HepG2 (cell line): ENCODE measurements around the gene LTC4S. TPM values are rescaled to one million over a fixed set of nuclear protein-coding genes. Genes with fewer than 3 reads are reported as not detected.

Experiments
- ATAC-seq: fragments of 200-7000 bp; cut with Tn5 transposase; 3 replicates; pipeline ENCODE4 v1.9.1; 2020; ENCODE audit warnings: mild to moderate bottlenecking, moderate library complexity
- BruUV-seq: library from RNA; stranded (reverse); fragments of 400-500 nt; replicated peaks from 2 replicates; lab custom pipeline; 2021; lab: Mats Ljungman, UMichigan
- CTCF ChIA-PET: fragments of 300-600 bp; formaldehyde crosslinking; extraction: SDS; loops from one replicate; lab custom pipeline; 2021; ENCODE audit warnings: low total read pairs, inconsistent platforms, low intra/inter-chr PET ratio; lab: Yijun Ruan, JAX
- POLR2A ChIA-PET: fragments of 350-600 bp; sonication (Branson Sonifier 250); formaldehyde crosslinking; loops from one replicate; lab custom pipeline; 2020; ENCODE audit warnings: antibody characterized with exemption, inconsistent platforms; lab: Yijun Ruan, JAX
- DNase-seq: peaks from one replicate; pipeline ENCODE4 v3.0.0-alpha.2; 2015; ENCODE audit warnings: low spot score
- FAIRE-seq: peaks from 3 replicates; lab custom pipeline; 2011; peaks lifted over from hg19 to GRCh38; lab: Jason Lieb, UNC
- H2AFZ ChIP-seq: one replicate; pipeline ENCODE4 v1.6.1; 2011; ENCODE audit warnings: low read length, inconsistent platforms
- H3K27ac ChIP-seq: fragments of 300-600 bp; 3 replicates; pipeline ENCODE4 v1.8.0; 2011; ENCODE audit warnings: mixed run types, mild to moderate bottlenecking, mixed read lengths, low read length, inconsistent platforms; ENCODE audit not compliant: insufficient read depth; ENCODE audit errors: extremely low read length
- H3K27me3 ChIP-seq, 2 experiments: fragments of 200-600 bp in 1 of 2; 2 replicates in 1 of 2; 3 replicates in 1 of 2; pipeline versions ENCODE4 v1.6.0 to v1.8.0; 2011; ENCODE audit warnings: low read length in 2 of 2, mild to moderate bottlenecking in 2 of 2, moderate library complexity in 2 of 2, inconsistent platforms in 1 of 2; ENCODE audit not compliant: insufficient read depth in 2 of 2, control insufficient read depth in 1 of 2
- H3K36me3 ChIP-seq, 2 experiments: fragments of 200-600 bp in 1 of 2; replicated peaks in 1 of 2; 2 replicates in 1 of 2; 3 replicates in 1 of 2; pipeline versions ENCODE4 v1.5.1 to v1.8.0; 2011; ENCODE audit warnings: low read length in 2 of 2, inconsistent platforms in 1 of 2; ENCODE audit not compliant: insufficient read depth in 2 of 2, control insufficient read depth in 1 of 2
- H3K4me1 ChIP-seq: 2 replicates; pipeline ENCODE4 v1.5.1; 2012; ENCODE audit warnings: low read length, inconsistent platforms; ENCODE audit not compliant: insufficient read depth
- H3K4me2 ChIP-seq: 2 replicates; pipeline ENCODE4 v1.6.0; 2011; ENCODE audit warnings: low read depth, low read length, inconsistent platforms
- H3K4me3 ChIP-seq, 3 experiments: fragments of 200-600 bp in 1 of 3; sonication (generic), shearing (Covaris generic) in 1 of 3; replicated peaks in 1 of 3; 2 replicates each; pipeline ENCODE4 v1.5.1; 2011 to 2016; ENCODE audit warnings: low read length in 3 of 3, inconsistent platforms in 2 of 3, low read depth in 2 of 3, mild to moderate bottlenecking in 2 of 3, control low read depth in 1 of 3, mixed read lengths in 1 of 3; ENCODE audit not compliant: insufficient read depth in 1 of 3
- H3K79me2 ChIP-seq: one replicate; pipeline ENCODE4 v1.6.1; 2011; ENCODE audit warnings: low read length, inconsistent platforms; ENCODE audit not compliant: insufficient read depth
- H3K9ac ChIP-seq: 2 replicates; pipeline ENCODE4 v1.6.0; 2011; ENCODE audit warnings: mild to moderate bottlenecking, low read depth, low read length, inconsistent platforms; ENCODE audit not compliant: insufficient read depth
- H3K9me3 ChIP-seq: 2 replicates; pipeline ENCODE4 v1.5.1; 2012; ENCODE audit warnings: mild to moderate bottlenecking, low read length
- H4K20me1 ChIP-seq: 2 replicates; pipeline ENCODE4 v1.6.0; 2011; ENCODE audit warnings: inconsistent platforms, mild to moderate bottlenecking, low read length, moderate library complexity; ENCODE audit not compliant: insufficient read depth
- DNMT3B ChIP-seq: conservative IDR thresholded peaks from 2 replicates; pipeline ENCODE4 v1.6.1; 2016; ENCODE audit warnings: missing biosample characterization, control low read depth
- KDM5A ChIP-seq: fragments of 200-600 bp; sonication (generic); IDR thresholded peaks from 2 replicates; pipeline ENCODE4 v1.7.0; 2018; ENCODE audit warnings: antibody characterized with exemption, mild to moderate bottlenecking, low read length, borderline replicate concordance
- RORA ChIP-seq: sonication (generic); formaldehyde crosslinking; IDR thresholded peaks from 2 replicates; pipeline ENCODE4 v1.5.0; 2020; ENCODE audit warnings: mild to moderate bottlenecking, missing genetic modification reagents, moderate library complexity
- SALL2 ChIP-seq: sonication (generic); formaldehyde crosslinking; IDR thresholded peaks from 2 replicates; pipeline ENCODE4 v1.8.1; 2023; ENCODE audit warnings: mild to moderate bottlenecking, missing genetic modification reagents, inconsistent platforms
- ZFP41 ChIP-seq: sonication (generic); formaldehyde crosslinking; IDR thresholded peaks from 2 replicates; pipeline ENCODE4 v1.4.0; 2020; ENCODE audit warnings: mild to moderate bottlenecking, missing genetic modification reagents, borderline replicate concordance
- ZFY ChIP-seq: sonication (generic); formaldehyde crosslinking; IDR thresholded peaks from 2 replicates; pipeline ENCODE4 v1.4.0; 2020; ENCODE audit warnings: missing genetic modification reagents
- ZNF329 ChIP-seq: sonication (generic); formaldehyde crosslinking; IDR thresholded peaks from 2 replicates; pipeline ENCODE4 v1.9.0; 2021; ENCODE audit warnings: low read depth, mild to moderate bottlenecking, missing genetic modification reagents
- WGBS: methylation state at CpG from one replicate; pipeline ENCODE4 v1.1.6; 2017; ENCODE audit warnings: low lambda C conversion rate; 5-methylcytosine and 5-hydroxymethylcytosine counted together
- in situ Hi-C: cut with HindIII; loops from 2 replicates; pipeline ENCODE4 v1.10.0; 2017; ENCODE audit warnings: low pct_unique_long_range_greater_than_20kb; ENCODE audit not compliant: extremely low pct_ligation_motif_present
- intact Hi-C: fragments of 100-400 bp; cut with micrococcal nuclease; formaldehyde crosslinking; loops from one replicate; pipeline ENCODE4 v1.10.0; 2022; ENCODE audit not compliant: unreplicated experiment
- polyA plus RNA-seq, 8 experiments: library from polyadenylated mRNA; depleted of rRNA in 3 of 8; stranded (reverse) in 7 of 8; unstranded in 1 of 8; fragments of >200 nt; fragmentation: Illumina TruSeq in 4 of 8; extraction: Trizol in 4 of 8; gene quantifications; 2 replicates each; pipeline versions ENCODE4 v1.2.1 to v1.2.3, GENCODE V29; 2011 to 2016; ENCODE audit warnings: low read depth in 4 of 8, missing spikeins in 1 of 8, mixed read lengths in 1 of 8; ENCODE audit not compliant: insufficient read depth in 1 of 8
- total RNA-seq, 5 experiments: library from RNA; depleted of rRNA; stranded (reverse); fragments of >200 nt; fragmentation: Illumina TruSeq; extraction: Trizol; gene quantifications; 2 replicates each; pipeline ENCODE4 v1.2.3, GENCODE V29; 2016; ENCODE audit warnings: low read depth in 1 of 5
- TF ChIP-seq, protein P1 (sequence below): sonication (generic); formaldehyde crosslinking; IDR thresholded peaks from 2 replicates; pipeline ENCODE4 v1.9.0; 2021; ENCODE audit warnings: missing genetic modification reagents, borderline replicate concordance
- TF ChIP-seq, protein P2 (sequence below): sonication (generic); formaldehyde crosslinking; IDR thresholded peaks from 2 replicates; pipeline ENCODE4 v1.8.0; 2022; ENCODE audit warnings: mild to moderate bottlenecking, missing genetic modification reagents, moderate library complexity

The LTC4S gene
- total and polyA plus RNA-seq, 2 of the 13 experiments (the other 11 are each of a cell fraction or from before 2014, with no cell fraction given) = 0.35 TPM; not detected in 1

DNA sequence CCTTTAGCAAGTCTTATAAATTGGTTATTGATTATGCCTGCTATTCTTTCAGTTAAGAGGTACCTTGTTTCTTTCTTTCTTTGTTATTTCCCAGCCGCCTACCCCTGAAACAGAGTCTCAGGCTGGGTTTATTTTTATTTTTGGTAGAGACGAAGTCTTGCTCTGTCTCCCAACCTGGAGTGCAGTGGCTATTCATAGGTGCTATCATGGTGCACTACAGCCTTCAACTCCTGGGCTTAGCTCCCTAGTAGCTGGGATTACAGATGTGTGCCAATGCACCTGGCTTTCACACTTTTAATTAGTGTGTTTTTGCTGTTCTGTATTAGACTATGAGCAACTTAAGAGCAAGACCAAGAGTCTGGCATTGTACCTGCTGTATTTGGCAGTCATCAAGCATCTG lies 46.9 kb upstream of the LTC4S start:
- Histone ChIP-seq H3K4me3 (no peak overlapping the region), H3K36me3 (peaks cover 3 to 19% of the 10 kb centered on the region in 2 experiments; a peak in 3 of 5 replicates), H3K9ac (no peak overlapping the region), H3K4me2 (no peak overlapping the region), H3K9me3 (no peaks in the 10 kb centered on the region), H2AFZ (no peak overlapping the region), H3K27me3 (no peaks in the 10 kb centered on the region), H3K4me1 (no peaks in the 10 kb centered on the region), H3K27ac (no peak overlapping the region), H4K20me1 (no peaks in the 10 kb centered on the region; the same call in 1 of the 2 replicates), H3K79me2 (peaks cover 79% of the 10 kb centered on the region)
- in situ Hi-C loops = no loop called here
- WGBS = 96% methylated on average over 2 of the region's 2 CpGs
- TF ChIP-seq, protein P1, sequence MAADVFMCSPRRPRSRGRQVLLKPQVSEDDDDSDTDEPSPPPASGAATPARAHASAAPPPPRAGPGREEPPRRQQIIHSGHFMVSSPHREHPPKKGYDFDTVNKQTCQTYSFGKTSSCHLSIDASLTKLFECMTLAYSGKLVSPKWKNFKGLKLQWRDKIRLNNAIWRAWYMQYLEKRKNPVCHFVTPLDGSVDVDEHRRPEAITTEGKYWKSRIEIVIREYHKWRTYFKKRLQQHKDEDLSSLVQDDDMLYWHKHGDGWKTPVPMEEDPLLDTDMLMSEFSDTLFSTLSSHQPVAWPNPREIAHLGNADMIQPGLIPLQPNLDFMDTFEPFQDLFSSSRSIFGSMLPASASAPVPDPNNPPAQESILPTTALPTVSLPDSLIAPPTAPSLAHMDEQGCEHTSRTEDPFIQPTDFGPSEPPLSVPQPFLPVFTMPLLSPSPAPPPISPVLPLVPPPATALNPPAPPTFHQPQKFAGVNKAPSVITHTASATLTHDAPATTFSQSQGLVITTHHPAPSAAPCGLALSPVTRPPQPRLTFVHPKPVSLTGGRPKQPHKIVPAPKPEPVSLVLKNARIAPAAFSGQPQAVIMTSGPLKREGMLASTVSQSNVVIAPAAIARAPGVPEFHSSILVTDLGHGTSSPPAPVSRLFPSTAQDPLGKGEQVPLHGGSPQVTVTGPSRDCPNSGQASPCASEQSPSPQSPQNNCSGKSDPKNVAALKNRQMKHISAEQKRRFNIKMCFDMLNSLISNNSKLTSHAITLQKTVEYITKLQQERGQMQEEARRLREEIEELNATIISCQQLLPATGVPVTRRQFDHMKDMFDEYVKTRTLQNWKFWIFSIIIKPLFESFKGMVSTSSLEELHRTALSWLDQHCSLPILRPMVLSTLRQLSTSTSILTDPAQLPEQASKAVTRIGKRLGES (CRISPR knock-in tag) = no peak
- TF ChIP-seq KDM5A (no peak), SALL2 (CRISPR knock-in tag) (no peak), ZNF329 (CRISPR knock-in tag) (no peak), RORA (no peak), ZFY (CRISPR knock-in tag) (no peak), DNMT3B (CRISPR knock-in tag) (no peak), ZFP41 (CRISPR knock-in tag) (no peak)
- TF ChIP-seq, protein P2, sequence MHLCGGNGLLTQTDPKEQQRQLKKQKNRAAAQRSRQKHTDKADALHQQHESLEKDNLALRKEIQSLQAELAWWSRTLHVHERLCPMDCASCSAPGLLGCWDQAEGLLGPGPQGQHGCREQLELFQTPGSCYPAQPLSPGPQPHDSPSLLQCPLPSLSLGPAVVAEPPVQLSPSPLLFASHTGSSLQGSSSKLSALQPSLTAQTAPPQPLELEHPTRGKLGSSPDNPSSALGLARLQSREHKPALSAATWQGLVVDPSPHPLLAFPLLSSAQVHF (CRISPR knock-in tag) = no peak
- ChIA-PET POLR2A (no interaction called here), CTCF (no interaction called here)
- BruUV-seq = no TSS peak
- no peak for DNase-seq
- intact Hi-C loops = no loop called here
- FAIRE-seq = no peak
- ATAC-seq = no peak
